HT1080 (cell line): Measurements from ENCODE around the gene SGIP1. TPM values are rescaled to one million over a fixed set of nuclear protein-coding genes. Genes with fewer than 3 reads are reported as not detected.
"Not testable (repeated sequence)": the region's sequence is repeated elsewhere in the genome, so short reads cannot be mapped to it uniquely, and the experiment has no call there.

Experiments used
- DNase-seq: peaks from one replicate; pipeline ENCODE4 v3.0.0-alpha.2; 2015; ENCODE audit warnings: low read depth
- total RNA-seq: library from RNA; depleted of rRNA; stranded (reverse); fragments of >200 nt; shearing (Covaris generic); gene quantifications from 2 replicates; pipeline ENCODE4 v1.2.3, GENCODE V29; 2014

SGIP1 gene
- total RNA-seq, 1 experiment from 2014 or later, result 0.08 TPM

DNA sequence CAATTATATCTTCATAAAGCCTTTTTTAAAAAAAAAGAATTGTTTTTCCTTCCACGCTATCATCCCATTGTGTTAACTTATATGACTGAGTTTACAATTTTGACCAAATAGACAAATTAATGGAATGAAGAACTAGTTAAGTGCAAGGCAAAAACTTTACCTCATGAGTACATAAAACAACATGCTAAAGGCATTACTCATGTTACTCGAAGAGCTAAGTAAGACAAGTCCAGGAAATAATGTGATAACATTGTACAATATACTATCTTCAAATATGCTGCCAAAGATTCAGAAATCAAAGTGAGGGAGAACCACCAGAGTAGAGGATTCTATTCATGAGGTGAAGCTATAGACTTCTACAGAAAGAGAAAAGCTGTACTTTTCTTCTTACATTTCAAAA, 194.1 kb downstream of the SGIP1 start:
- no peak for DNase-seq

DNA sequence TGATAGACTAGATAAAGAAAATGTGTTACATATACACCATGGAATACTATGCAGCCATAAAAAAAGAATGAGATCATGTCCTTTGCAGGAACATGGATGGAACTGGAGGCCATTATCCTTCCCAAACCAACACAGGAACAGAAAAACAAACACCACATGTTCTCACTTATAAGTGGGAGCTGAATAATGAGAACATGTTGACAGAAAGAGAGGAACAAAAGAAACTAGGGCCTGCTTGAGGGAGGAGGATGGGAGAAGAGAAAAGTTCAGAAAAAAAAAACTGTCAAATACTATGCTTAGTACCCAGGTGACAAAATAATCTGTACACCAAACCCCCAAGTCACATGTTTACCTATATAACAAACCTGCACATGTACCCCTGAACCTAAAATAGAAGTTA, 194.8 kb downstream of the SGIP1 start:
- not testable (repeated sequence) for DNase-seq

DNA sequence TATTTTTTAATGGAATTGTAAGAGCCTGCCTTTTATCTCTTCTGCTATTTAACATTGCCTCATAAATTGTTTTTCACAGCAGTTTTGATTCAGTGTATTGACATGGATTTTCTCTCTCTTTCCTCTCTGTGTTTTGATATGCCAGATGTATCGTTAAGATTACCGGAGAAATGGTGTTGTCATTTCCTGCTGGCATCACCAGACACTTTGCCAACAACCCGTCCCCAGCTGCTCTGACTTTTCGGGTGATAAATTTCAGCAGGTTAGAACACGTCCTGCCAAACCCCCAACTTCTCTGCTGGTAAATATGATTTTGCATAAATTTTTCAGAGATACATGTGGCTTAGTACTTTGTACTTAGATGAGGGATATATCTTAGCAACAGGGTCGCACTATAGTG, 195.2 kb downstream of the SGIP1 start:
- DNase-seq, result no peak

DNA sequence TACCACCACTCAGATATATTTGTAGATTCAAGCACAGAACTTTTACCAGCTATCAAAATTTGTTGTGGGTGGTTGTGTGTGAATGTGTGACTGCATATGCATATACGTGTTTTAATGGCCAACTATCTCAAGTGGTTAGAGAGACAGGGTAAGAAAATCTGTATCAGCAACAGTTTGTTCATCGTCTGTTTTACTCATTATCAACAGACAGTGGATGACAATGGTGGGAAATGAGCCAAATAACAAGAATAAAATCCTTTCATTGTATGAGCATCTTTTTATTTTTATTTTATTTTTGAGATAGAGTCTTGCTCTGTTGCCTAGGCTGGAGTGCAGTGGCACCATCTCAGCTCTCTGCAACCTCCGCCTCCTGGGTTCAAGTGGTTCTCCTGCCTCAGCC, 195.6 kb downstream of the SGIP1 start:
- DNase-seq, result no peak

DNA sequence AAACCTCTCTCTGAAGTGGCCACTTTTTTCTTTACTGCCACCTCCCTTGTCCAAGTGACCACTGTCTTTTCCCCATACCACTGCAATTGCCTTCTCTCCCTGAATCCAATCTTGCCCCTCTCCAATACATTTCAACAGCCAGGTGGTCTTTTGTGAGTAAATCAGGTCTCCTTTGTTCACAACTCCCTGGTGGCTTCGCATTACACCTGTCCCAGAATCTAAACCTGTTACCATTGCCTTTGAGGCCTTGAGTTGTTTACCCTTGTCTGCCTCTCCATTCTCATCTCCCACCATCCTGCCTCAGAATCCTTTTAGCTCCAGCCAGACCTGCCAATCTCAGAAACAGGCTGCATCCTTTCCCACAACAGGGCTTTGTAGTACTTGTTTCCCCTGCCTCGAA, 196.5 kb downstream of the SGIP1 start:
- no peak for DNase-seq

DNA sequence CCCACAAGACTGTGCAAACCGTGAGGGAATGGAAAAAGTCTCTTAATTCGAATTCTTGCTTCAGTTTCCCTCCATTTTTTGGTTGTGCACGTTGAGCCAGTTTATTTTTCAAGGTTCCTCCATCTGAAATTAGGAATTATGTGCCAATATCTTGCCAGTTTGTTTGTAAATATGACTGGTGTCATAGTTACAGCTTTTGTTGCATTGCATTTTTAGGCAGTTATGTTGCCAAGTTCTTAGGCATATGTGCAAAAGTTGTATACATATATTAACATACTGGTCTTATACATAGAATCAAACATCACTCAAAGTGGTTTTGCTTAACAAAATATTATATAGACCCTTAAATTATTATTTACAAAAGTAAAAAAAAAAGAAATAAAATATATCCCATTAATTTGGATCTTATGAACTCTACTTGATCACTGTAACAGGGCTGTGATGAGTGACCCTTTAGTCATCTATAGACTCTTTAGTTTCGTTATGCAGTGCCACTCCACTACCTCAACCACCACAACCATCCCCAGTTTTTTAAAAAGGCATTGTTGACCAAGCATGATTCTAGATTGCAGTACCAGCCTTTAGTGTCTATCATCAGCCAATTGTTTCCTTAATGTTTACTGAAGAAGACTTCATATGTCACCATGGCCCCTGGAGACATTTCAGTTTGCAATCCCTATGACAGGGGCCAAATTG, 197.4 kb downstream of the SGIP1 start:
- DNase-seq, result peak; percentile 7

DNA sequence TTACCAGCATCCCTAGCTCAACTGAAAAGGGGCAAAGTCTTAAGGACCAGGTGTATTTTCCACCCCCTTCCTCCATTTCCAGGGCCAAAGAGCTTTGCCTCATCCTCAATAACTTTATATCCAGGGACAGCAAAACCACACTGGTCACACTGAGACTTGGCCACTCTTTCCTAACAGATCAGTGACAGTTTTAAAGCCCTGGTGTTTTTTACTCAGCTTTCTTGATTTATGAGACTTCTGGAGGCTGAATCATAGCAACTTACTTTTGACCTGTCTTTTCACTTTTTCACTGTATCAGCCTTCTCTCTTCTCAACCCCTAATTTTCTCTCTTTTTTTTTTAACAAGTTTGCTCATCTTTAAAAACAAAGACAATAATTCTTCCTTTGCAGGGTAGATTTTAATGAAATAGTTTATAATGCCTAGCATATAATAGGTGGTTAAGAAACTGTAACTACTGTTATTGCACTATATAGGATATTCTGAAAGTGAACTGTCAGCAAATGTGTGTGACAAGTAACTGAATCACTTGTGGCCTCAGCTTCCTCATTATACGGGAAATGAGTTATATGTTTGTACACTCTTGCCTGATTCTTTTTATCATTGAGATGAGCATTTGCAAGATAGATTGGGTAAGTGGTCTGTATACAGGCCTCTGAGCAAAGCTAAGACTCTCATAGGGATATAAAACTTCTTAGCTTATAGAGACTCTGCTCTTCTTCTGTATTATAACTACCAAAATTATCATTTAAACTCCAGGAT, 198.6 kb downstream of the SGIP1 start:
- DNase-seq, result peak; percentile 61

DNA sequence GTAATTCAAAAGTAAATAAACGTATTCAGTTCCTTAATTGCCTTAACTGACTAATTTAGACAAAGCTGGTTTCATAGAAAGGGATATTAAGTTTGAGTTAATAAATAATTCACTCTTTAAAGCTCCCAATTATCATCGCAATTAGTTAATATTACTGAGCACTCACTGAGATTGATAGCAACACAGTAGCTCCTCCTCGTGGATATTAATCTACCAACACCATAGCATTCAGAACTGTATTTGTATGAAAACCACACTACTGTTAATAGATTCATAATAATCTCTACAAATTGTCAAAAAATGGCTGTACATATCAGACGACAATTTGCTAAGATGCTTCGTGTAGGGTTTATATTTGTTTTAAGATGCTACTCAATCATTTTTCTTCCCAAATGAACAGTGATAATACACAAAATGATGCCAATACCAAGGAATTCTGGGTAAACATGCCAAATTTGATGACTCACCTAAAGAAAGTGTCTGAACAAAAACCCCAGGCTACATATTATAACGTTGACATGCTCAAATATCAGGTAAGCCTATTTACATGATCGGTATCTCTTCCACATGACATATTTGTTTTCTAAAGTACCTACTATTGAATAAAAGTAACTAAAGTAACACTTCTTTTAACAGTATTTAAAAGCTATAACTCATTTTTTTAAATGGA, 199.5 kb downstream of the SGIP1 start:
- DNase-seq, result no peak

DNA sequence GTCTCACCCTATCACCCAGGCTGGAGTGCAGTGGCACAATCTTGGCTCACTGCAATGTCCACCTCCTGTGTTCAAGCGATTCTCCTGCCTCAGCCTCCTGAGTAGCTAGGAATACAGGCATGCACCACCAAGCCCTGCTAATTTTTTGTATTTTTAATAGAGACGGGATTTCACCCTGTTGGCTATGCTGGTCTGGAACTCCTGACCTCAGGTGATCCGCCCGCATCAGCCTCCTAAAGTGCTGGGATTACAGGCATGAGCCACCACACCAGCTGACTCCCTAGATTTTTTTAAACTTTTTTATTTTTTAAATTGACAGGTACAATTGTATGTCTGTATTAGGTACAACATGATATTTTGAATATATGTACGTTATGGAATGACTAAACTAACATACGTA, 200.6 kb downstream of the SGIP1 start:
- DNase-seq, result not testable (repeated sequence)

DNA sequence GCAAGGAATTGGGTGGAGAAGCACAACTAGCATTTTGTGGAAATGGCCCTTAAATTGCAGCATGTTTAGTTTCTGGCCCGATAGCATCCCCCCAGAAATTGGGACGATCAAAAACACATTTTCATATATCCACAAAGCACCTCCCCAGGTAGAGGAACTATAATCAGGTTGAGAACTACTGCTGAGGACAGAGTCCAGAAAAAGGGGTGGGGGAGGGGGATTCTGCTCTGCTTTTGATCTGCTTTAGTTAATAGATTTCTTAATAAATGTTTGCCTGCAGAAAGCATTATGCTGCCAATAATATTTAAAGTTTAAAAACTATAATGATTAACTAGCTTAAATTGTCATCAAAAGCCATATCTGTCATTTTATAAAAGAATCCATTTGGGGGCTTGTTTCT, 203.9 kb downstream of the SGIP1 start:
- no peak for DNase-seq

DNA sequence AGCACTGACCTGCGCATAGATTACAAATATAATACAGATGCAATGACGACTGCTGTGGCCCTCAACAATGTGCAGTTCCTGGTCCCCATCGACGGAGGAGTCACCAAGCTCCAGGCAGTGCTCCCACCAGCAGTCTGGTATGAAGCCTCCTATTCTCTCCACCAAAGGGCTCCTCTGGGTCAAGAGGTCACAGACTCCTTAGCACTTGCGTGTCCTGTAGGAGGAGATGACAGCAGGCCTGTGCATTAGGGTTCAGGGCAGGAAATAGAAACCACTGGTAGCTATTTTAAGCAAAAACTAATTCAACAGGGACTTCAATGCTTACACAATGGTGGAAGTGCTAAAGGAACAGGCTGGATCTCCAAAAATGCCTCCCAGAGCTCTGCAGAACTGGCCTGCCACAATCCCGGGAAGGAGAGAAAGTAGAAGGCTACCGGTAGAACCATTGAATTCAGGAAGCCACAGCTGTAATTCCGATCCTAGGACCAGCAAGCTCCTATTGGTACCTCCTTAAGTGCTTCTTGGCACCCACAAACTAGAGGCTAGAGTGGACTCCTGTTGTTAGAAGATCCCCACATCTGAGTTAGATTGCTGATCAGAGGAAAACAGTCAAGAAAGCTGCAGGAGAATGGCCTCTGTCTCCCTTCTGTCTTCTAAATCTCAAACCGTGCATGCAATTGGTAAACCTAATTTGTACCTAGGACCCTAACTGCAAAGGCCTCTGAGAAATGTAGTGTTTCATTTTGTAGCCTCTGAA, 205.6 kb downstream of the SGIP1 start:
- no peak for DNase-seq

DNA sequence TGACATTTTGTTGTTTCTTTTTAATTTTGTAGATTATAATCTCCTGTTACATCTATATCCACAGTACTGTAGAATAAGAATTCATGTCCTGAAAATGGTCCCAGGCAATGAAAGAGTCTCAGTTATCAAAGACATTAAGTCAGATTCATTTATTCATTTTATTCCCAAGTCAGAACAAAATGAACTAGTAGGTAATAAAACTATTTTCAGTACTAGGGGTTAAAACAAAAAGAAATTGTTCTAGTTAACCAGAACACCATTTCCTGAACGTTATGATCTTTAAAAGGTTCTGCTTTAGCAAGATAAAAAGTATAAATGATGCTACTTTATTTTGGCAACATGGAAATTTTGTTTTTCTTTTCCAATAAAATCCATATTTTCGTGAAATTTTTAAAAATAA, 211.5 kb downstream of the SGIP1 start:
- DNase-seq, result no peak

DNA sequence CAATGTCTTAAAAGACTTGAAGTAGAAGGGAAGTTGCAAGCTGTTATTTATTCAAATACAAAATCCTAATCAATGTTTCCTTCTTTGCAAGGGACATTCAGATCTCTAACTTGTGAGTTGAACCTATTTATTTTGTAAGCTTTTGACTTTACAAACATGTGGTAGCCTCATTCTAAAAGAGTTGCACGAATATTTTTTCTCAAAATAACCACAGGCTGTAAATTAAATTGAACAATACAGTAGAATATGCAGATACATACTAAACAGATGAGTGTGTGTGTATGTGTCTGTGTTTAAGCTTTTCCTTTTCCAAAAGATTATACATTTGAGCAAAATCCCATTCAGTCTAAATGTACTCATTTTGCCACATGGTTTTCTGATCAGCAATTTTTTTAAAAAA, 213.5 kb downstream of the SGIP1 start:
- no peak for DNase-seq

DNA sequence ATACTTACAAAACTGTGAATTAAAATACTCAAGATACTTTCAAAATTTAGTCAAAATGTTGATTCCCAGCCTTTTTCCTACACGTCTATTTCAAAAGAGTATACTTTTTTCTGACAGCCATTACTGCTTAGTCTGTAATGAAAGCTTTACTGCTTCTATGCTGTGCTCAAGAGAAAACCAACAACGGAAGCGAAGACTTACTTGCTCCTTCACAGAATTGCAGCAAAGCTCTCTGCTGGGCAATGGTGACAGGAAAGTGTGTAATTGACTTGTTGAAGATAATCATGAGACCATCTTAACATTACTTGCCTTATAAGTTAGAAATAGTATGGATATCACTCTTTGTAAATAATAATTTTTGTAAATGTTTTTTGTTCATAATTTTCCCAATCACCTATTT, 216.6 kb downstream of the SGIP1 start:
- no peak for DNase-seq

DNA sequence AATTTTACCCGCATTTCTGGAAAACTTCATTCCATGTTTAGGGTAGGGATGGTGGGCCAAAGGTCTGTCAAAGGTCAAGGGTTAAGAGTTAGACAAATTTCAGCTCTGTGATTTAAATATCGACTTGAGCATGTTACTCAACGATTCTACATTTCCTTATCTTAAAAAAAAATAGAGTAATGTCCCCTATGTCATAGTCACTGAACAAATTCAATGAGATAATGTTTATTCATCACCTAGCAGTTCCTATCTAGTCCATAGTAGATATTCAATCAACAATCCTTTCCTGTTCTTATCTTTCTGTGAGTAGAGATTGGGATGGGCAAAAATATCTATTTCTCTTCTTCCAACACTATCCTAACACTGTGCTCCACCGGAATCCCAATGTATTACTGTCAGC, 217.2 kb downstream of the SGIP1 start:
- DNase-seq, result no peak

DNA sequence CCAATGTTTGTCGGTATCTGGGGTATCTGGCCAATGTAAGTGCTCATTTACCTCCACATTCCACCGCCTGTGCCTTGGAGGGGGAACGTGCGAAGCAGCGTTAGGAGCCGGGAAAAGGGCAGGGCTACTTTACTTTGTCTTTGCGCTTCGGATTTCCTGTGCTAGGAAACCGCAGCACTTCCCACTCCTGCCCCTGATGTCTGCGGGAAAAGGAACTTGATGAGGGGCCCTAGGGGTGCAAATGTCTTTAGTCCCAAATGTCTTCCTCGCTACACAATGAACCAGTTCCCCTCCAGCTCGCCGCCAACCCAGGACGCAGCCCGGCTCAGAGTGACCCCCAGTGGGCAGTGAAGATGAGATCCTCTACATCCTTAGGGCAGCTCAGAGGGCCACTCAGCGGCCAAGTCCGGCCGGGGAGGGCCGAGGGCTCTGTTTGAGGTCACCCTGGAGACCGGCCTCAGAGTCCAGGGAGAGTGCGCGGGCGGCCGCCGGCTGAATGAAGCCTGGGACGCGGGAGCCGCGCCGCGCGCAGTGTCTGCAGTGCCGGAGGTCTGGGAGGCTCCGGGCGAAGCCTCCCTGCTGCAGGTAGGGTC, 218.1 kb downstream of the SGIP1 start, which contains the start of gene DYNLT5:
DYNLT5 (plus strand) TSS at position 460 of the 593 bp plus-strand sequence. CDS start 2,200 bp downstream, outside the sequence.
- no peak for DNase-seq

DNA sequence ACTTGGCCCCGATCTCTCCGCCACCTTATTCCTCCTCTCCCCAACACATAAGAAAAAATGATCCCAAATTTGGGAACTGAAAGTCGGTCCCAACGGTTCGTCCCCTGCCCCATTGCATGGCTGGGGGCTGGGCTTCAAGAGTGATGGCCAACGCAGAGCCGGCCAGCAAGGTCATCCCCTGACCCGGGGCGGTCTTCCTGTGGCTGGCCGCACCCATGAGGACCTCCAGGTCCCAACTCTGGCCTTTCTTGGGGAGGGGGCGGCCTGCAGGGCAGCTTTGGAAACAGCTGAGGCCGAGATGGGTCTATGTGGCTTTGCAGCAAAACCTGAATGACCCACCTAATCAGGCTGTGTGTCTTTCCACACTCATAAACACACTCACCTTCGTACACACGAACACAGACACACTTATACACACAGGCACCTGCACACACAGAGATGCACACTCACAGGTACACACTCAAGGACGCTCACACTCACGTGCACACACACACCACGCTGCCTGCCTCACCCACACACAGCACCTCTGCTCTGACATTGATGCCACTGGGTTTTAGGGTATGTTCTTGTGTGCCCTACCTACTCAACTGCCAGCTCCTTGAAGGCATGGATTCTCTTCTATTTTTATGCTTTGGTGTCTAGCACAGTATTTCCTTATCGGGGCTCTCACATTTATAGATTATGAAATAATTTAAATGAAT, 218.9 kb downstream of the SGIP1 start:
- DNase-seq, result no peak

DNA sequence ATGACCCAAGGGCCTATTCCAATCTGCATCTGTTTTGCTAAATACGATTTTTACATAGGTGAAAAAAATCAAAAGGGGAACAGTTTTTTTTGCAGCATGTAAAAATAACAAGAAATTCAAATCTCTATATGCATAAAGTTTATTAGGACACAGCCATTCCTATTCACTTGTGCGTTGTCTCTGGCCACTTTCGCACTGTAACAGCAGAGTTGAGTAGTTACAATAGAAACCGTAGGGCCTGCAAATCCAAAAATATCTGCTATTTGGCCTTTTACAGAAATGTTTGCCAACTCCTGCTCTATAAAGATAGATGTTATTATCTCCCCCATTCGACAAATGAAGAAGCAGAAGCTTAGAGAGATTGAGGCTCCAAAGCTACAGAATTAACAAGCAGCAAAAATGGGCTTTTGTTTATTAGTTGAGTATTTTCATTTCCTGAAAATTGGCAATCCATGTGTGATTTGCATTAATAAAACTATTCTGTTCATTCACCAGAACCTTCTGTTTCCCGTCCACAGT, 223.8 kb downstream of the SGIP1 start:
- DNase-seq, result no peak

DNA sequence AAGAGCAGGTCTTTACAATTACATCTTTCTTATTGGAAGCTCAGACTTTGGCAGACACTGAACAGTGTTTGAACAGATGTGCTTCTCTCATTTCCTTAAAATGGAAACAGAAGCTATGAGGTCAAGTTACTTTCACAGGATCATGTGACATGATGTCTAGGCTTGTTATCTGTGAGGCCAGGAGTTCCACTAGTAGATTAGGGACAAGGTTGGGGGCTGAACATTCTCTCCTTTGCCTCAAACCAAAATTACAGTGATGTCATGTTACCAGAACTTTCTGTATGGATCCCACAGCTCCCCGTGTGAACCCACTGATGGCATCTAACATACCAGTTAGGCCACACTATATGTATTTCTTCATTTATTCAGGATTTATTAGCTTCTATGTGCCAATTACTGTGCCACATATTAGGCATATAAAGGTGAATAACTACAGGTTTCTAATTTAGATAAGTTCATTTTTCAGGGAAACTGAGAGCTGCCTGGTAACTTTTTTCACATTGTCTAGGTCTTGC, 224.3 kb downstream of the SGIP1 start:
- DNase-seq, result no peak

DNA sequence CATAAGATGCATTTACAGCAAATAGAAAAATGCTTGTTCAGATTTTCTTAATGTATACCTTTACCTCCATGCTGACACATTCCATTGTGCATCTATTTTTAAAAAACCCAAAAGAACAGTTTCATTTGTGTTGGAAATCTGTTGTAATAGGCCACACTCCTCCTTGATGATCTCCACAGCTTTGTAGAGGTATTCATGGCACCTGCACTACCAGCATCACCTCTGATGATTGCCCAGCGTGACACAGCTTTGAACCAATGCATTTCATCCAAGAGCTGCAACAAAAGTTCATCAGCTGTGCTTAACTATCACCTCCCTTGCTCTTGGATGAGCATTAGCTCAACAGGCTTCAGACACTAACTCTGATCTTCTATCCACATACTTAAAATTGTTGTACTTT, 226.6 kb downstream of the SGIP1 start:
- no peak for DNase-seq
